ENCODE data around the gene ACOT11.

Gene ACOT11

DNA sequence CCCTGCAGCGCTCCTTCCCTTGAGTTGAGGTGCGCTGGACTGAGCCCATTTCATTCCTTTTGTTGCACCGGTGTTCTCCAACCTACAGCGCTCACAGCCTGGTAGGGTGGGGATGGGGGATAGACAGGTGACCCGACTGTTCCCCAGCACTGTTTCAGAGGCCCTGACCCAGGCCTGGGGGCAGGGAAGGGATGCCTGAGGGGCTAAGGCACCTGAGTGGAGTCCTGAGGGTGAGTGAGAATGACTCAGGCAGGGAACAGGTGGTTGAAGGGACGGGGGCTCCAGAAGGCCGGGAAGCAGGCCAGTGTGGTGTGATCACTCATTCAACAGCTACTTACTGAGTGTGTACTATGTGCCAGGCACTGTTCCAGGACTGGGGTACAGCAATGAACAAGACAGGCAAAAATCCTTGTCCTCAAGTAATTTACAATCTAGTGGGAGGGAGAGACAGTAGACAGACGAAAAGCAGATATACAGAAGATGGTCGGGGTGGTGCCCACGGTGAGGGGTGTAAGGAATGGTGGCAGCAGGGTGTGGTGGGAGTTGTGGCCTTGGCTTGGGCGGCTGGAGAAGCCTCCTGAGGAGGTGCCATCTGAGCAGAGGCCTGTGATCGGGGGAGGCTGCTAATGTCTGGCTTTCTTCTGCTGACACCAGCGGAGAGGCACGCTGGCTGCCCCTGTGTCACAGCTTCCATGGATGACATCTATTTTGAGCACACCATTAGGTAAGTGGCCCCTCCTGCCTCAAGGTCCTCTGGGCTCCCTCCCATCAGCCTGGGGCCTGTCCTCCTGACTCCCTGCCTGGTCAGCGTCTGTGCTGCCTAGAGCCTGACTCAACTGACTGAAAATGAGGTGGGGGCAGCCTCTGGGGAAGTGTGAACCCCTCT lies 37.4 kb downstream of the ACOT11 start:
- DNase-seq (ENCODE audit: low spot score): no peak

DNA sequence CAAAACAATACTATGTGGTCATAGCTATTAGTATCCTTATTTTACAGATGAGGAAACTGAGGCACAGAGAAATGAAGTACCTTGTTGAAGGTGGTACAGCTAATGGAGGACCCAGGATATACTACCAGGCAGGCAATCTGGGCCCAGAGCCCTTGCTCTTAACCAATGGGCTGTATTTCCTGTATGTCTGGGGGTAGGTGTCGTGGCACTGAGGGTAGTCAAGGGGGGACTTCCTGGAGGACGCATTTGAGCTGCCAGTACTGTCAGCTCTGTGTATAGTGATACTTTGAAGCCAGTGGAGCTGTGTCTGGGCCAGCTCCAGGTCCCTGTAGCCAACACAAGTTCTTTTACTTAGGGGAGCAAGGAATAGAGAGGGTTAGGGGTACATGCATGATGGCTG lies 40.3 kb downstream of the ACOT11 start:
- no peak for DNase-seq (ENCODE audit: low spot score)

DNA sequence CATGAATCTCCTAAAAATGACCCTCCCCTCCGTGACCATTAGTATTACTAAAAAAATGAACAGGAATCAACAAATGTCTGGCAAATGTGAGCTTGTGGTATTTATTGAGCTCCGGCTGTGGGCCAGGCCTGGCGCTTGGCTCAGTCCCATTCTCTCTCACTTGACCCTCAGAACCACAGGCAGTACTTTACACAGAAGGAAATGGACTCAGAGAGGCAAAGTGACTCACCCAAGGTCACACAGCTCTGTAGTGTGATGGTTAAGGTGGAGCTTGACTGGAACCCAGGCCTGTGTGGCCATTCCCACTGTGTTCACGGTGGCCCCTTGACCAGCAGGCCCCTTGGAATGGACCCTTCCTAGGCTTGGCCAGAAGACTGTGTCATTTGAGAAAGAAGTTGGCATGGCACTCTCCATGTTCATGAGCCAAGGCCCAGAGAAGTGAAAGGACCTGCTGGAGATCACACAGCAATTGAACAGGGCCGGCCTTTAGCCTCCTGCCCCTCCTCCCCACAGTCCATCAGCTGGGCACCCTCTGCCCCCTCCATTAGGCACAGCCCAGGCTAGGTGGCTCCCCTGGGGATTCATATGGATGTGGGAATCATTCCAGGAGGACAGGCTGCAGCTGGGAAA lies 43.2 kb downstream of the ACOT11 start:
- DNase-seq (ENCODE audit: low spot score): no peak

DNA sequence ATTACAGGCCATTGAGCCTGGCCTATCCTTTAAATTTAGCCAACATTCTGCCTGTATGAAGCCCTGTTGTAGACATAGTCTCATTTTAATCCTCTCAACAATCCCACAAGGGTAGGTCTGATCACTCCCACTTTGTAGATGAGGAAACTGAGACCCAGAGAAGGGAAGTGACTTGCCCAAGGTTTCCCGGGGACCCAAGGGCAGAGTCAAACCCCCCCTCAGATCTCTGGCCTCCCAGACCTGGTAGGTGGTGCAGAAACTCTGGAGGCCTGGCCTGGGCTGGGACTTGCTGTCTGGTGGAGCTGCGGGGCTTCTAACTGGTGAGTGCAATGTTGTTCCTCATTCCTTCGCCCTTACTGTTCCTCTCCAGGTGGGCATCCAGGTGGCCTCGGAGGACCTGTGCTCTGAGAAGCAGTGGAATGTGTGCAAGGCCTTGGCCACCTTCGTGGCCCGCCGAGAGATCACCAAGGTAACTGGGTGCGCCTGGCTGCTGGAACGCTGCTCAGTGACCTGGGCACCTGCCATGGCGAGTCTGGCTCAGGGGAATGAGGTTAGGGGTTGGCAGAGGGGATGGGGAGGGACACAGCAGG lies 45.6 kb downstream of the ACOT11 start:
- no peak for DNase-seq (ENCODE audit: low spot score)

DNA sequence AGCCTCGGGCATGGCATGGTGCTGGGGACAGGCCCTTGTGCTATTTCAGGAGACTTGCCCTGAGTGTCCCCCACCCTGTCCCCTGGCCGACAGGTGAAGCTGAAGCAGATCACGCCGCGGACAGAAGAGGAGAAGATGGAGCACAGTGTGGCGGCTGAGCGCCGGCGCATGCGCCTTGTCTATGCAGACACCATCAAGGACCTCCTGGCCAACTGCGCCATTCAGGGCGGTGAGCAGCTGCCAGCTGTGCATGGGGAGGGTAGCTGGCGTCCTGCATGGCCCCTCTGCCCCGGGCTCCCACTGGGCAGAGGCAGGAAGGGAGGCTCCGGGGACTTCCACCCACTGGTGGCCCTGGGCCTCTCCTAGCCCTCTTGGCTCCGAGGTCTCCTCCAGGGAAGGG lies 46.4 kb downstream of the ACOT11 start:
- DNase-seq (ENCODE audit: low spot score): no peak

DNA sequence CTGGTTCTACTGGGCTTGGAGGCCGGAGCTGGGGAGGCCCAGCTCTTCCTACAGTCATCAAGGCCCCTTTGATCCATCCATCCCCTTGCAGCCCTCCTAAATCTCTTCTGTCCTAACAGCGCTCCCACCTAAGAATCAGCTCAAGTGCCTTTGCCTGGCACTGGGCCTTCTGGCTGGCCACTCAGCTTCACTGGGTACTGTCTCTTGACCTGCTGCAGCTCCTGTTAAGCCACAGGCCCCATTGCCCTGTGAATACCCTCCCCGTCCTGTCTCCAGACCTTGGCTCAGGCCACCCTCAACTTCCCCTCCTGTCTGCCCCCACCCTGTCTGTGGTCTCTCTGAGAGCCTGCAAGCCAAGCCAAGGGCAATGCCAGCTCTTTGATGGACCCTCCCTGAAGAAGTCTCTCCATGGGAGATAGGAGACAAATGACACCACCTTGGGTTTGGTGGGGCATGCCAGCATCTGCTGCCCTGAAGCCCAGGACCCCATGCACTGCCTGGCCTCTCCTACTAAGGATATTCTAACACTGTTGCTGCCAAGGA lies 48.0 kb downstream of the ACOT11 start:
- DNase-seq (ENCODE audit: low spot score): no peak

DNA sequence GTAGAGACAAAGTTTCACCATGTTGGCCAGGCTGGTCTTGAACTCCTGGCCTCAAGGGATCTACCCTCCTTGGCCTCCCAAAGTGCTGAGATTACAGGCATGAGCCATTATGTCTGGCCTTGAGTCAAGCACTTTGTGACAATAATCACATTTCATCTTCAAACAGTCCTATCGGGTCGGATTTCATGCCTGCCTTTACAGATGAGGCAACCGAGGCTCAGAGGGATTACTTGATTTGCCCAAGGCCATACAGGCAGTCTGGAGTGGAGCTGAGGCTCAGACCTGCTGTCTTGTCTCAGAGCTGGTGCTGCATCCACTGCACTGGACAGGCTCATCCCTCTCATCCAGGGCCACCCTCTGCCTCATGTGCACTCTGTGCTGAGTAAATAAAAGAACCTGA lies 48.7 kb downstream of the ACOT11 start:
- DNase-seq (ENCODE audit: low spot score): no peak

DNA sequence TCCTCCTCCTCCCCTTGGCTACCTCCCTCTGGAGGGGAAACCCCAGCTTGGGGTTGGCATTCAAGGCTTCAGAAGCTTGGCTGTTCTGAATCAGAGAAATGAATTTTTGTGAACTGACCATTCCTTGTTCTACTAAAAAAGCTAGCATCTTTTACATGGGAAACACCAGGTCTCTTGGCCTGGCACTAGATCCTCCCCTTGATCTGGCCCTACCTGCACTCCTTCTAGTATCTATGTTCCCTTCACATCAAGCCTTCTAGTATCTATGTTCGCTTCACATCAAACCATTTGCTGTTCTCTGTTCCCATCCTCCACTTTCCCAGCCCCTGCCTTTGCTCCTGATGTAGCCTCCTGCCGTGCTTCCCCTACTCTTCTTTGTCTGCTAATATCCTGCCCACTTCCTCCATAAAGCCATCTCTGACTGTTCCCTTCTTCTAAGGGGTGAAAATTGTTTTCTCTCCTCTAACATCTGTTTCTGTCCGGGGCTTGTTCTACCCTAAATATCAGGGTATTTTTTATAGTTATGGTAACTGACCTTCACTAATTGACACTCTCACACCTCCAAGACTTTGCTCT lies 49.5 kb downstream of the ACOT11 start:
- no peak for DNase-seq (ENCODE audit: low spot score)

DNA sequence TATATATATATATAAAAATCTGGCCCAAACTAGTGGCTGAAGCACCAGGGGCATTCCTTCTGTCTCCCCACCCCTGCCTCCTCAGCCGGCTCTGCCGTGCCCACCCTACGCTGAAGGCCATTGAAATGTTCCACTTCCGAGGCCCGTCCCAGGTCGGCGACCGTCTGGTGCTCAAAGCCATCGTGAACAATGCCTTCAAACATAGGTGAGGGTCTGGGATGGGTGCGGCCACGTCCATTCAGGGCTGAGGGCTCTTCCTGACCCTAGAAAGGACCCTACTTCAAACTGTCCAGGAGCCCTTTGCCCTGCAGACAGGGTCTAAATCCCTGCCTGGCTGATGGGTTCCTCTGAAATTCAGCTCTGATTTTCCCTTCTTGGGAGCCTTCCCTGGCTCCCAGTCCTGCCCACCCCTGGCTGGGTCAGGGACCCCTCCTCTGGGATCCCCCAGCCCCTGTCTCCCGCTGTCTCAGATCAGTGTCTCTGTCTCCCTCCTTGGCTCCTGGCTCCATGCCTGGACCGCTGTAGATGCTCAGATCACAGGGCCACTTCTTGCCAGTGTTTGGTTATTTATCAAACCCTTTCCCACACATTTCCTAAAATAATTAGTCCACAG lies 51.3 kb downstream of the ACOT11 start:
- no peak for DNase-seq (ENCODE audit: low spot score)

DNA sequence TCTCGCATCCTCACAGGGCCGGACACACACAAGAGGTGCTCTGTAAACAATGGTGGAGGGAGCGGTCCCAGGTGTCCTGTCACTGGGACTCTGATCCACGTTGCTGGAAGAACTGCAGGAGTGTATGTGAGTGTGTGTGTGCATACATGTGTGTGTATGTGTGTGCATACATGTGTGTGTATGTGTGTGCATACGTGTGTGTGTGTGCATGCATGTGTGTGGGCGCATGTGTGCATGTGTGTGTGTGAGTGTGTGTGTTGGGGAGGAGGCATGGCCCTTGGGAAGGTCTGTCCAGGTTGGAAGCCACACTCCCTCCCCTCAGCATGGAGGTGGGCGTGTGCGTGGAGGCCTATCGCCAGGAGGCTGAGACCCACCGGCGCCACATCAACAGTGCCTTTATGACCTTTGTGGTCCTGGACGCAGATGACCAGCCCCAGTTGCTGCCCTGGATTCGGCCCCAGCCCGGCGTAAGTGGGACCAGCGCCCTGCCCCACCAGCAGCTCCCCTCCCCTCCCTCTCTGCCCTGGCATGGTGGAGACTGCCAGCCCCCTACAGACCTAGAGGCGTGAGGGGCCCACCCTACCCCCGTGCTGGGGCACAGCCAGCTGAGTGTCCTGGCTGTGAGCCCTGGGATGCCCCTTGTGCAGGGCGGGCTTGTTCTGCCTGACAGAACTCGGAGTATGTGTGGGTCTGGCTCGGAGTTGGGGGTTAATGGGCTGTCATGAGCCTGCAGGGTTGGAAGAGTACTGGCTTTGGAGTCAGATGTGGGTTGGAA lies 53.1 kb downstream of the ACOT11 start:
- DNase-seq (ENCODE audit: low spot score): no peak

DNA sequence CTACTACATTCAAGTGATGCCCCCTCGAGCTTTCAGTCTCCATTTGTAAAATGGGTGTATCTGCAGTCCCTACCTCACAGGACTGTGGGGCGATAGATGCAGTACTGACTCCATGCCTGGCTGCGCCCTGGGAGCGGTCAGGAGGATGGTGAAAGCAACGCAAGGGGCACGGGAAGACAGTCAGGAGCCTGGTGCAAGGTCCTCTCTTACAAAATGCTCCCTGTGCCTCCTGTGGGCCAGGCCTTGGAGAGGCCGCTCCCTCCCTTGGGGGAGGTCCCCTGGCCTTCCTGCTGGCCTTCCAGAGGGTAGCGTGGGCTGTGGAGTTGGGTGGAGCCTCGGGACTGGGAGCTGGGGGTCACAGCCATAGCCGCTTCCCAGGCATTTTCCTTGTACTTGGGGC lies 53.7 kb downstream of the ACOT11 start:
- DNase-seq (ENCODE audit: low spot score): no peak

DNA sequence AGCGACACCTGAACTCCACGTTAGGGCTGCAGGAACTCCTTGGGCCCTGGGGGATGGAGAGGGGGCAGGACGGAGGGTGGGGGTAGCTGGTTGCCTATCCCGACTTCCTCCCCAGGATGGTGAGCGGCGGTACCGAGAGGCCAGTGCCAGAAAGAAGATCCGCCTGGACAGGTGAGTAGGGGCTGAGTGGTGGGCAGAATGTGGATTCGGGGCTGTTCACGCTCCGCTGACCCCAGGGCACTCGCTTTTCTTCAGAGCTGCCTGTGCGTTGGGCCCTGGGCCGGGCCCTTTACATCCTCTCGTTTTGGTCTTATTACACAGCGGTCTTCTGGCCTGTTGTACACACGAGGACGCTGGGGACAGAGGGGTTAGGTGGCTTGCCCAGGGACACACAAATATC lies 54.5 kb downstream of the ACOT11 start:
- no peak for DNase-seq (ENCODE audit: low spot score)

DNA sequence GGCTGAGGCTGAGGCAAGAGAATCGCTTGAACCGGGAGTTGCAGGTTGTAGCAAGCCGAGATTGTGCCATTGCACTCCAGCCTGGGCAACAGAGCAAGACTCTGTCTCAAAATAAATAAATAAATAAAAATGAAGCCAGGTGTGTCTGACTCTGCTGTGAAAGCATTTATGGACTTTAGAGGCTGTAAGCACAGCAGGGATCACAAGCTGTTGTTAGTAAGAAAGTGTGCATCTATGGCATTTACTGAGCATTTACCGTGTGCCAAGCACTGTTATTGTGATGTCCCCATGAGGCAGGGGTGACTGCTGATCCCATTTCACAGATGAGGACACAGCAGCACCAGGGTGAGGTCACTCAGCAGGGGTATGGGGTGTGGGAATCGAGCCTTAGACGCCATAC lies 55.2 kb downstream of the ACOT11 start:
- no peak for DNase-seq (ENCODE audit: low spot score)

DNA sequence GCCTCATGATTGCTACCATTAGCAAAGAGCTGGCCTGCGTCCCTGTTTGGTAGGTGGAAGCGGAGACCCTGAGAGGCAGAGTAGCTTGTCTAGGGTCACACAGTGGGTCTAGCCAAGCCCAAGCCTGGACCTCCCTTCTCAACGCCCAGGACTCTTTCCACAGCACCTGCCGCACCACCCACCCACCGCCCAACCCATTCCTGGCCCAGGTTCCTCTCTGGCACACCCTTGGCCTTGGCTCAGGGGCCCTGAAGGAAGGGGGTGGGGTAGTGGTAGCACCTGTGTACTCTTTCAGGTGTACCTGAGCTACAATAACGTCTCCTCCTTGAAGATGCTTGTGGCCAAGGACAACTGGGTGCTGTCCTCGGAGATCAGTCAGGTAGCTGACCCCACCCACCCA lies 56.0 kb downstream of the ACOT11 start:
- no peak for DNase-seq (ENCODE audit: low spot score)

DNA sequence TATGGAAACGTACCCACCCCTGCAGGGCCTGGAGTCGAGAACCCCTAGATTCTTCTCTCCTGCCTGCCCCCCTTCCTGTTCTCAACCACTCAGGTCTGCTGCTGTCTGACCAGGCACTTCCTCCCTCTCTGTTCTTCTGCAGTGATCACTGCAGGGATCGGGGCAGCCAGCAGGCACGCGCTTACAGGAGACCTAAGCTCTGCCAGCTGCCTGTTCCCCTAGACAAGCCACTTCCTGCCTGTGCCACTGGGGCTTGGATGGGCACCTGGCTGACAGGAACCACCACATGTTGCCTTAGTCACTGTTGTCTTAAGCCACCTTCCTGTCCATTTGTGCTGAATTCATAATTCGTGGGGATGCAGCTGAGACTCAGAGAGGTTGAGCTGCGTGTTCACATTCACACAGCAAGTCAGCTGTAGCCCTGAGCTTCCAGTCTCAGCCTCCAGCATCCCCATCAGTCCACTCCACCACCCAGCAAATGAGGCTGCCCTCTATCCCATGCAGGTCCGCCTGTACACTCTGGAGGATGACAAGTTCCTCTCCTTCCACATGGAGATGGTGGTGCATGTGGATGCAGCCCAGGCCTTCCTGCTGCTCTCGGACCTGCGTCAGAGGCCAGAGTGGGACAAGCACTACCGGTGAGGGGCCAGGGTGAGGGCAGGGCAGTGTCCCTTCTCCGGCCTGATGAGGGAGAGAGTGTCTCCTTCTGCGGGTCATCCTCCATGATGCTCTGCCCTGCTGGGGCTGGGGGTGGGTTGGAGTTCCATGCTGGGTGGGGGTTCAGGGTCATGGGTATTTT lies 56.7 kb downstream of the ACOT11 start:
- no peak for DNase-seq (ENCODE audit: low spot score)

DNA sequence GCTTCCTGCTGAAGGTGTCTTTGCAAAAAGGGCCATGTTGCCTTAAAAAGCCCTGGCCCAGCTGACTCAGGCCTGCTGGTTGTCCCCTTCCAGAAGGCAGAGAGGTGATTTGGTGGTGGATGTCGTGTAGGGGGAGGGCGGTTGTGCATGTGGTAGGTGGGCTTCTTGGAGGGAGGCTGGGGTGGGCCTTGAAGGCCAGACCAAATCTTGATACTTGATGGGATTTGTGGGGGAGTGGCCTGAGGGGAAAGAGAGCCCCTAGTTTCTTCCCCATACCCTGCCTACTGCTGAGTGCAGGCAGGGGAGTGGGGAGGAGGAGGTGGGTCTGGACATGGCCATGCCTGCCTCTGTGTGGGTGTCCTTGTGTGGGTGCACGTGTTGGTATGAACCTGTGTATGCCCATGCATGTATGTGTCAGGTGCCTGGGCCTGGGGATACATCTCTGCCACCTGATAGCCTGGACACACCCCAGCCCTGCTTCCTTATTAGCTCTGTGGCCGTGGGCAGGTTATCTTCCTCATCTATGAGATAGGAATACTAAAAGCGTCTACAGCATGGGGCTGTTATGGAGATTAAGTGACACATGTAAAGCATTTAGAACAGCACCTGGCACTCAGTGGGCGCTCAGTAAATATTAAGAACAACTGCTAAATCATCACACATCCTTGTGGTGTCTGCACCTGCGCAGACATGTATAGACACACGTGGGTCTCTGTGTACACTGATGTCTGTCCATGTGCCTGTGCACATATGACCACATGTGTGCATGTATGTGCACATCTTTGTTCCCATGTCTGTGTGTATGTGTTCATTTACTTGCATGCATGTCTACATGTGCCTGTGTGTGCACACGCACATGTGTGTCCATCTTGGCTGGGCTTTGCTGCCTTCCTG lies 58.3 kb downstream of the ACOT11 start:
- no peak for DNase-seq (ENCODE audit: low spot score)

DNA sequence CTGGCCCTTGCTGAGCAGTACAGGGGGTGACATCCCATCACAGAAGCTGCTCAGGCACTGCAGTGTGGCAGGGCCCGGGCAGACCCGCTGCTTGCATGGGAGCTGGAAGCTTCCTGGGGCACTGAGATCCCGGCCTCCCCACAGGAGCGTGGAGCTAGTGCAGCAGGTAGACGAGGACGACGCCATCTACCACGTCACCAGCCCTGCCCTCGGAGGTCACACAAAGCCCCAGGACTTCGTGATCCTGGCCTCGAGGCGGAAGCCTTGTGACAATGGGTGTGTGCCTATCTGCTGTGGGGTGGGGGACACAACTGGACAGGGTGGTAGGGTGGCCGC lies 58.9 kb downstream of the ACOT11 start:
- DNase-seq (ENCODE audit: low spot score): no peak

DNA sequence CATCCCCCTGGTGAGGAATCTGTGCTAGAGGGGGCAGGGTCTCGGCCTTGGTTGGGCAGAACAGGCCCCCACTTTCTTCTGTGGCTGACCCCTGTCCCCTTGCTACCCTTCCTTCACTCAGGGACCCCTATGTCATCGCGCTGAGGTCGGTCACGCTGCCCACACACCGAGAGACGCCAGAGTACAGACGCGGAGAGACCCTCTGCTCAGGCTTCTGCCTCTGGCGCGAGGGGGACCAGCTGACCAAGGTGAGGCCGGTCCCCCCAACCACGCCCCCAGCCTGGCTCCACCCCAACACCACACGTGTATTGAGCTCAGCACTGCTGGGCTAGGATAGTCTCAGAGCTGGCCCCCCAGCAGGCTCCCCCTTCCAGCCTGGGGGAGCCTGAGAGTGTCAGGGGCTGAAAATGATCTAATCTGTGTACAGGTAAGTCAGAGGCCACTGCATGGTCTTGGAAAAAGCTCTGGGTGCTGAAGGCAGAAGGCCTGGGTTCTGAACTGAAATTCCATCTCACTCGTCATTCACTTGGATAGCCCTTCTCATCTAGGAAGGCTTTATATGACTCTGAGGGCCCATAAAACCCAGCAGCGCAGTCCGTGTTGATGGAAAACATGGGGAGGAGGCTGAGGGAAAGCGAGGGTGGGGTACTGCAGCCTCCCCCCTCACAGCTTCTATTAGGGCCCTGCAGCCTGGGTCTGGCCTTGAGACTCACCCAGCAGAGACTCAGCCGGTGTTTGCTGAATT lies 60.0 kb downstream of the ACOT11 start:
- DNase-seq (ENCODE audit: low spot score): no peak
